Measurements from ENCODE around the gene DENND1B. TPM values are rescaled to one million over a fixed set of nuclear protein-coding genes. Genes with fewer than 3 reads are reported as not detected.
A peak's percentile ranks its signal among the peaks of the same experiment; 100 is the strongest.

The DENND1B gene
- total and polyA plus RNA-seq, 12 donors: 1.5 to 36.3 (median 23.1) TPM

GRCh38 chr1:197771904-197772556 lies 3.2 kb downstream of the DENND1B start:
- ATAC-seq: no peak
- H3K36me3 ChIP-seq: no peaks in the 10 kb centered on the region
- intact Hi-C loops (cut with DNase I): loop anchor here in 4 of 10 donors (5.0 to 10.0 kb wide), 3 partner anchors 50 to 157 kb away; no protein-coding TSS in a partner anchor
- no peak for DNase-seq
- H3K27me3 ChIP-seq: no peaks in the 10 kb centered on the region
- no peak overlapping the region for H3K4me3 ChIP-seq
- H3K9me3 ChIP-seq: no peaks in the 10 kb centered on the region
- peaks cover 0 to 67% (median 47%) of the 10 kb centered on the region in 9 donors for H3K4me1 ChIP-seq
- H3K27ac ChIP-seq: no peak overlapping the region
- no peak for TF ChIP-seq CTCF (IDR thresholded peaks at IDR 0.05)
- WGBS, 2 donors: 71% methylated on average over 6 of the region's 6 CpGs

- H3K4me1 ChIP-seq: peaks cover 0 to 64% (median 50%) of the 10 kb centered on the region in 9 donors
- intact Hi-C loops (cut with DNase I): loop anchor here in 4 of 10 donors (5.0 to 10.0 kb wide), 3 partner anchors 51 to 157 kb away; no protein-coding TSS in a partner anchor
These were observed 3.9 kb downstream of the DENND1B start for GRCh38 chr1:197771386-197771785.

GRCh38 chr1:197770243-197770642 lies 5.0 kb downstream of the DENND1B start:
- no peak for ATAC-seq
- Histone ChIP-seq H3K9me3 (no peaks in the 10 kb centered on the region), H3K36me3 (no peaks in the 10 kb centered on the region), H3K27me3 (no peaks in the 10 kb centered on the region), H3K4me1 (peaks cover 0 to 61% (median 47%) of the 10 kb centered on the region in 9 donors), H3K27ac (no peak overlapping the region), H3K4me3 (no peak overlapping the region)
- intact Hi-C loops (cut with DNase I): loop anchor here in 4 of 10 donors (5.0 to 10.0 kb wide), 3 partner anchors 52 to 155 kb away; no protein-coding TSS in a partner anchor
- TF ChIP-seq CTCF (IDR thresholded peaks at IDR 0.05): no peak
- DNase-seq: no peak

More at GRCh38 chr1:197771386-197771785, 3.9 kb downstream of the DENND1B start:
- no peak overlapping the region for H3K4me3 ChIP-seq
- DNase-seq (no peak), ATAC-seq (peak in 3 of 8 donors; percentile 29 to 38 (median 32))
- H3K27me3 ChIP-seq: no peaks in the 10 kb centered on the region
- 92 to 93% methylated on average over 2 of the region's 2 CpGs for WGBS, 2 donors
- no peaks in the 10 kb centered on the region for H3K36me3 ChIP-seq
- no peak overlapping the region for H3K27ac ChIP-seq
- no peaks in the 10 kb centered on the region for H3K9me3 ChIP-seq
- no peak for TF ChIP-seq CTCF (IDR thresholded peaks at IDR 0.05)

GRCh38 chr1:197769287-197769686 lies 6.0 kb downstream of the DENND1B start:
- Histone ChIP-seq H3K4me1 (peaks cover 0 to 66% (median 57%) of the 10 kb centered on the region in 9 donors), H3K9me3 (no peaks in the 10 kb centered on the region), H3K36me3 (no peaks in the 10 kb centered on the region), H3K27me3 (no peaks in the 10 kb centered on the region), H3K27ac (no peak overlapping the region), H3K4me3 (no peak overlapping the region)
- 96 to 98% methylated on average over 4 of the region's 4 CpGs for whole genome bisulfite sequencing, 2 donors
- DNase-seq (no peak), ATAC-seq (no peak)
- no peak for TF ChIP-seq CTCF (IDR thresholded peaks at IDR 0.05)
- intact Hi-C loops (cut with DNase I): no loop called here

All from heart right ventricle (tissue), 16 donors.